HCT116 (cell line): ENCODE results near the gene KRT222. TPM values are rescaled to one million over a fixed set of nuclear protein-coding genes. Genes with fewer than 3 reads are reported as not detected.

Source experiments
- ATAC-seq: fragments of 200-7000 bp; cut with Tn5 transposase; 2 replicates; pipeline ENCODE4 v1.9.1; 2020; ENCODE audit warnings: mild to moderate bottlenecking, moderate library complexity
- BruUV-seq: library from RNA; stranded (reverse); fragments of 400-500 nt; replicated peaks from 2 replicates; lab custom pipeline; 2021; lab: Mats Ljungman, UMichigan
- CTCF ChIA-PET: fragments of 300-600 bp; sonication (Branson Sonifier 250); formaldehyde crosslinking; loops from one replicate; lab custom pipeline; 2021; ENCODE audit warnings: antibody characterized with exemption; lab: Charles Lee
- POLR2A ChIA-PET: fragments of 300-600, 350-600 bp; sonication (Branson Sonifier 250); formaldehyde crosslinking; loops from one replicate; lab custom pipeline; 2021; ENCODE audit warnings: antibody characterized with exemption; lab: Charles Lee
- RAD21 ChIA-PET, 2 experiments: fragments of 300-600 bp; sonication (Branson Sonifier 250); formaldehyde crosslinking; loops; one replicate each; lab custom pipeline; 2023; ENCODE audit warnings: low total read pairs in 2 of 2; ENCODE audit not compliant: uncharacterized antibody in 2 of 2, unreplicated experiment in 2 of 2, low non-redundant PET in 1 of 2; lab: Charles Lee
- DNase-seq: peaks from one replicate; pipeline ENCODE4 v3.0.0-alpha.2; 2010; ENCODE audit warnings: low read depth, low spot score
- H2AFZ ChIP-seq: fragments of 200-600 bp; shearing (Covaris generic), sonication (generic); 2 replicates; pipeline ENCODE4 v1.6.1; 2017; ENCODE audit warnings: low read depth, mixed run types, mixed read lengths, antibody characterized with exemption, low read length; ENCODE audit not compliant: poor library complexity, severe bottlenecking
- H3K27ac ChIP-seq: 2 replicates; pipeline ENCODE4 v1.5.1; 2012; ENCODE audit warnings: low read depth, low read length
- H3K27me3 ChIP-seq: fragments of 200-600 bp; sonication (generic); 2 replicates; pipeline ENCODE4 v1.6.1; 2016; ENCODE audit warnings: mixed run types, low read length, mixed read lengths; ENCODE audit not compliant: insufficient read depth
- H3K36me3 ChIP-seq, 2 experiments: fragments of 200-500 bp in 1 of 2; fragments of 200-600 bp in 1 of 2; sonication (Bioruptor generic) in 1 of 2; sonication (generic) in 1 of 2; 2 replicates each; pipeline versions ENCODE4 v1.5.1 to v1.6.1; 2014 to 2016; ENCODE audit warnings: low read length in 2 of 2, inconsistent platforms in 1 of 2, mixed read lengths in 1 of 2, mixed run types in 1 of 2; ENCODE audit not compliant: insufficient read depth in 2 of 2, control insufficient read depth in 1 of 2
- H3K4me1 ChIP-seq, 2 experiments: fragments of 200-600 bp in 1 of 2; sonication (generic) in 1 of 2; 2 replicates each; pipeline versions ENCODE4 v1.5.1 to v1.6.1; 2012 to 2017; ENCODE audit warnings: low read length in 2 of 2, inconsistent platforms in 1 of 2, mild to moderate bottlenecking in 1 of 2, mixed read lengths in 1 of 2, mixed run types in 1 of 2, moderate library complexity in 1 of 2; ENCODE audit not compliant: insufficient read depth in 2 of 2, control insufficient read depth in 1 of 2
- H3K4me2 ChIP-seq: fragments of 200-600 bp; sonication (generic); 2 replicates; pipeline ENCODE4 v1.6.1; 2017; ENCODE audit warnings: mixed run types, low read length, mixed read lengths
- H3K4me3 ChIP-seq, 2 experiments: fragments of 200-600 bp in 1 of 2; sonication (generic) in 1 of 2; replicated peaks in 1 of 2; 2 replicates each; pipeline ENCODE4 v1.5.1; 2011 to 2016; ENCODE audit warnings: low read length in 2 of 2, control low read depth in 1 of 2, low read depth in 1 of 2, mild to moderate bottlenecking in 1 of 2, mixed read lengths in 1 of 2, mixed run types in 1 of 2
- H3K79me2 ChIP-seq: fragments of 200-600 bp; sonication (generic); 2 replicates; pipeline ENCODE4 v1.6.1; 2017; ENCODE audit warnings: mild to moderate bottlenecking, mixed run types, low read length, moderate library complexity, mixed read lengths; ENCODE audit not compliant: insufficient read depth
- H3K9ac ChIP-seq: fragments of 200-600 bp; sonication (generic); 2 replicates; pipeline ENCODE4 v1.6.1; 2016; ENCODE audit warnings: low read length, mixed read lengths
- H3K9me2 ChIP-seq: fragments of 200-600 bp; sonication (generic), shearing (Covaris generic); 2 replicates; pipeline ENCODE4 v1.6.1; 2017; ENCODE audit warnings: mixed run types, mild to moderate bottlenecking, moderate library complexity; ENCODE audit not compliant: insufficient read depth
- H3K9me3 ChIP-seq, 2 experiments: fragments of 200-500 bp in 1 of 2; fragments of 200-600 bp in 1 of 2; sonication (Bioruptor generic) in 1 of 2; sonication (generic) in 1 of 2; 2 replicates each; pipeline ENCODE4 v1.6.1; 2014 to 2017; ENCODE audit warnings: low read length in 2 of 2, mixed read lengths in 2 of 2, inconsistent platforms in 1 of 2, low read depth in 1 of 2, mild to moderate bottlenecking in 1 of 2, mixed run types in 1 of 2, moderate library complexity in 1 of 2; ENCODE audit not compliant: control insufficient read depth in 1 of 2, insufficient read depth in 1 of 2
- H4K20me1 ChIP-seq: fragments of 200-600 bp; sonication (generic), shearing (Covaris generic); 2 replicates; pipeline ENCODE4 v1.6.1; 2017; ENCODE audit warnings: mixed run types, mild to moderate bottlenecking, moderate library complexity; ENCODE audit not compliant: insufficient read depth
- CBX3 ChIP-seq: IDR thresholded peaks from 2 replicates; pipeline ENCODE4 v1.6.1; 2012; ENCODE audit warnings: low read depth
- CEBPB ChIP-seq: IDR thresholded peaks from 2 replicates; pipeline ENCODE4 v1.6.1; 2012; ENCODE audit warnings: low read depth
- ELF1 ChIP-seq: IDR thresholded peaks from 2 replicates; pipeline ENCODE4 v1.6.1; 2012; ENCODE audit warnings: low read depth, borderline replicate concordance
- EZH2 ChIP-seq: fragments of 200-600 bp; sonication (generic); IDR thresholded peaks from 2 replicates; pipeline ENCODE4 v1.6.1; 2017; ENCODE audit warnings: antibody characterized with exemption, mixed run types
- POLR2A ChIP-seq: IDR thresholded peaks from 2 replicates; pipeline ENCODE4 v1.7.0; 2011; ENCODE audit warnings: borderline replicate concordance; ENCODE audit not compliant: insufficient read depth, insufficient read length; ENCODE audit errors: extremely low read depth
- REST ChIP-seq: IDR thresholded peaks from 2 replicates; pipeline ENCODE4 v1.6.1; 2012; ENCODE audit warnings: low read depth
- TCF7L2 ChIP-seq: IDR thresholded peaks from 2 replicates; pipeline ENCODE4 v1.7.0; 2011; ENCODE audit warnings: borderline replicate concordance, inconsistent platforms; ENCODE audit not compliant: insufficient read depth, insufficient read length; ENCODE audit errors: extremely low read depth
- YY1 ChIP-seq: IDR thresholded peaks from 2 replicates; pipeline ENCODE4 v1.6.1; 2011; ENCODE audit warnings: low read length, low read depth, moderate library complexity, mild to moderate bottlenecking; ENCODE audit not compliant: insufficient replicate concordance; ENCODE audit errors: extremely low read depth
- ZFX ChIP-seq: fragments of 450-650 bp; IDR thresholded peaks from 2 replicates; pipeline ENCODE4 v1.6.1; 2017
- ZNF274 ChIP-seq: fragments of 200-500 bp; sonication (Bioruptor generic); IDR thresholded peaks from 2 replicates; pipeline ENCODE4 v1.6.1; 2014; ENCODE audit warnings: mild to moderate bottlenecking, low read depth, low read length, inconsistent platforms
- intact Hi-C: fragments of 100-400 bp; cut with micrococcal nuclease; formaldehyde crosslinking; loops from 2 replicates; pipeline ENCODE4 v1.10.0; 2022
- total RNA-seq: library from RNA; stranded (reverse); gene quantifications from one replicate; pipeline ENCODE4 v1.2.1, GENCODE V29; 2021; ENCODE audit not compliant: unreplicated experiment
- TF ChIP-seq, protein P1 (sequence below), 3 experiments: fragments of 200-600 bp in 1 of 3; sonication (generic) in 1 of 3; IDR thresholded peaks in 2 of 3; conservative IDR thresholded peaks in 1 of 3; 2 replicates each; pipeline ENCODE4 v1.5.1; 2012 to 2017; ENCODE audit warnings: low read depth in 2 of 3, low read length in 2 of 3, antibody characterized with exemption in 1 of 3, borderline replicate concordance in 1 of 3, control low read depth in 1 of 3, mild to moderate bottlenecking in 1 of 3, mixed read lengths in 1 of 3, mixed run types in 1 of 3, moderate library complexity in 1 of 3; ENCODE audit not compliant: insufficient read depth in 1 of 3
- TF ChIP-seq, protein P2 (sequence below): IDR thresholded peaks from 2 replicates; pipeline ENCODE4 v1.6.1; 2012

The KRT222 gene
- total RNA-seq, 1 experiment from 2014 or later = 5.0 TPM

GRCh38 chr17:40645943-40646342 is 19.0 kb downstream of the KRT222 start:
- intact Hi-C loops = no loop called here
- TF ChIP-seq, protein P1, sequence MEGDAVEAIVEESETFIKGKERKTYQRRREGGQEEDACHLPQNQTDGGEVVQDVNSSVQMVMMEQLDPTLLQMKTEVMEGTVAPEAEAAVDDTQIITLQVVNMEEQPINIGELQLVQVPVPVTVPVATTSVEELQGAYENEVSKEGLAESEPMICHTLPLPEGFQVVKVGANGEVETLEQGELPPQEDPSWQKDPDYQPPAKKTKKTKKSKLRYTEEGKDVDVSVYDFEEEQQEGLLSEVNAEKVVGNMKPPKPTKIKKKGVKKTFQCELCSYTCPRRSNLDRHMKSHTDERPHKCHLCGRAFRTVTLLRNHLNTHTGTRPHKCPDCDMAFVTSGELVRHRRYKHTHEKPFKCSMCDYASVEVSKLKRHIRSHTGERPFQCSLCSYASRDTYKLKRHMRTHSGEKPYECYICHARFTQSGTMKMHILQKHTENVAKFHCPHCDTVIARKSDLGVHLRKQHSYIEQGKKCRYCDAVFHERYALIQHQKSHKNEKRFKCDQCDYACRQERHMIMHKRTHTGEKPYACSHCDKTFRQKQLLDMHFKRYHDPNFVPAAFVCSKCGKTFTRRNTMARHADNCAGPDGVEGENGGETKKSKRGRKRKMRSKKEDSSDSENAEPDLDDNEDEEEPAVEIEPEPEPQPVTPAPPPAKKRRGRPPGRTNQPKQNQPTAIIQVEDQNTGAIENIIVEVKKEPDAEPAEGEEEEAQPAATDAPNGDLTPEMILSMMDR (IDR thresholded peaks at IDR 0.05 in 2 of 3, conservative IDR thresholded peaks at IDR 0.05 in 1 of 3; ENCODE audit: borderline replicate concordance in 1 of 3, insufficient read depth in 1 of 3, low read depth in 2 of 3, low read length in 2 of 3) = no peak
- TF ChIP-seq YY1 = no peak
- no peak for TF ChIP-seq CEBPB
- no peak for TF ChIP-seq ELF1
- no peak for TF ChIP-seq ZFX
- no peak for TF ChIP-seq CBX3
- TF ChIP-seq REST = no peak
- TF ChIP-seq POLR2A = no peak
- TF ChIP-seq TCF7L2 = no peak
- TF ChIP-seq EZH2 = no peak
- no peak for TF ChIP-seq ZNF274
- TF ChIP-seq, protein P2, sequence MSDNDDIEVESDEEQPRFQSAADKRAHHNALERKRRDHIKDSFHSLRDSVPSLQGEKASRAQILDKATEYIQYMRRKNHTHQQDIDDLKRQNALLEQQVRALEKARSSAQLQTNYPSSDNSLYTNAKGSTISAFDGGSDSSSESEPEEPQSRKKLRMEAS = no peak
- Histone ChIP-seq H3K9me2 (no peaks in the 10 kb centered on the region), H3K4me2 (peak overlapping the region; percentile 92), H3K79me2 (peaks cover 67% of the 10 kb centered on the region), H3K36me3 (peaks cover 38 to 43% of the 10 kb centered on the region in 2 experiments), H2AFZ (no peak overlapping the region), H3K4me1 (peaks cover 9 to 22% of the 10 kb centered on the region in 2 experiments; a peak in 3 of 4 replicates), H3K9me3 (no peaks in the 10 kb centered on the region), H3K27me3 (no peaks in the 10 kb centered on the region), H3K9ac (no peak overlapping the region), H3K27ac (no peak overlapping the region), H4K20me1 (no peaks in the 10 kb centered on the region), H3K4me3 (no peak overlapping the region; a peak in 1 of 4 replicates)
- no TSS peak for BruUV-seq
- POLR2A ChIA-PET = no interaction called here
- DNase-seq (no peak), ATAC-seq (no peak)
- RAD21 ChIA-PET = no interaction called here
- CTCF ChIA-PET = no interaction called here
